PC-9 (cell line): ENCODE measurements around the gene LAMB4.

Experiments used
- CTCF ChIP-seq: fragments of 200-600 bp; sonication (generic); conservative IDR thresholded peaks from 2 replicates; pipeline ENCODE4 v1.6.1; 2017; ENCODE audit warnings: mixed run types, antibody characterized with exemption, mild to moderate bottlenecking, moderate library complexity
- EZH2 ChIP-seq: fragments of 200-600 bp; sonication (generic); IDR thresholded peaks from 2 replicates; pipeline ENCODE4 v1.8.0; 2017; ENCODE audit warnings: antibody characterized with exemption, low read depth

- no peak for TF ChIP-seq CTCF
- TF ChIP-seq EZH2: no peak
Measured at GRCh38 chr7:107982918-107983389, 147.2 kb downstream of the LAMB4 start.
